ENCODE data around the gene CCDC82. TPM values are rescaled to one million over a fixed set of nuclear protein-coding genes. Genes with fewer than 3 reads are reported as not detected.

Gene CCDC82
- total and polyA plus RNA-seq, 2 donors (not counting 1 experiment from before 2014, with no cell fraction given), result 12.9 to 34.1 TPM

DNA sequence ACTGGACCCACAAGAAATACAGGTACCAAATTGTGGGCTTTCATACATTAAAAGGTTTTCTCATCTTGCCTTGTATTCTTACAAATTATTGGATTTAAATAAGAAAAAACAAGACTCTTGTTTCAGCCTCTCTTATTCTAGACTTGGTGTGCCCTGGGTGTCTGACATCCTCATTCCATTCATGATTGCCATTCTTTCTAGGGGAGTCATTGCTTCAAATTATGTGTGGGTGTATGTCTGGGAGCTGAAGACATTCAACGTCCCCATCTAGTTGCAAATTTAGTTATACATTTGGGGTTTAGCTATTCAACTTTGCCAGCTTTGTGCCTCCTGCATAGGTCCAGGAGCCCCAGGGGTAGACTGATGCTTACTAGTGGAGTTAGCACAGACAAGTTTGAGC lies 64.8 kb downstream of the CCDC82 start:
- H3K4me3 ChIP-seq (ENCODE audit: control extremely low read depth in 1 of 5, extremely low read depth in 1 of 5, insufficient read depth in 1 of 5, low read depth in 2 of 5, low read length in 4 of 5), result no peak overlapping the region
- no peaks in the 10 kb centered on the region for H3K9me3 ChIP-seq (ENCODE audit: control extremely low read depth in 1 of 3, control insufficient read depth in 2 of 3, insufficient read depth in 1 of 3, low read length in 2 of 3)
- peaks cover 0 to 5% of the 10 kb centered on the region in 2 donors for H3K4me1 ChIP-seq (ENCODE audit: control insufficient read depth in 2 of 2, insufficient read depth in 2 of 2, low read length in 2 of 2)
- H3K27ac Mint-ChIP-seq, result no peak overlapping the region
- H3K36me3 ChIP-seq (replicated peaks in 1 of 2; ENCODE audit: control extremely low read depth in 1 of 2, control insufficient read depth in 1 of 2, extremely low read depth in 1 of 2, insufficient read depth in 2 of 2, low read length in 1 of 2), result peaks cover 2 to 3% of the 10 kb centered on the region in 2 experiments
- intact Hi-C loops (cut with micrococcal nuclease), result no loop called here
- no peak overlapping the region for H3K4me3 Mint-ChIP-seq
- WGBS (ENCODE audit: insufficient coverage), result 100% methylated on average over 1 of the region's 1 CpG
- POLR2A ChIA-PET, result no interaction called here
- H3K79me2 ChIP-seq (ENCODE audit: control insufficient read depth, insufficient read depth, low read length), result peaks cover 90% of the 10 kb centered on the region
- ATAC-seq (ENCODE audit: low read depth) (no peak), DNase-seq (no peak)
- no peaks in the 10 kb centered on the region for H3K27me3 Mint-ChIP-seq
- H2AFZ ChIP-seq (ENCODE audit: insufficient read depth, low read depth, low read length, poor library complexity, severe bottlenecking), result no peak overlapping the region
- TF ChIP-seq EZH2 (IDR thresholded peaks at IDR 0.05; ENCODE audit: borderline replicate concordance, insufficient read depth, low read depth, low read length, poor library complexity, severe bottlenecking), result no peak
- TF ChIP-seq, protein P1, sequence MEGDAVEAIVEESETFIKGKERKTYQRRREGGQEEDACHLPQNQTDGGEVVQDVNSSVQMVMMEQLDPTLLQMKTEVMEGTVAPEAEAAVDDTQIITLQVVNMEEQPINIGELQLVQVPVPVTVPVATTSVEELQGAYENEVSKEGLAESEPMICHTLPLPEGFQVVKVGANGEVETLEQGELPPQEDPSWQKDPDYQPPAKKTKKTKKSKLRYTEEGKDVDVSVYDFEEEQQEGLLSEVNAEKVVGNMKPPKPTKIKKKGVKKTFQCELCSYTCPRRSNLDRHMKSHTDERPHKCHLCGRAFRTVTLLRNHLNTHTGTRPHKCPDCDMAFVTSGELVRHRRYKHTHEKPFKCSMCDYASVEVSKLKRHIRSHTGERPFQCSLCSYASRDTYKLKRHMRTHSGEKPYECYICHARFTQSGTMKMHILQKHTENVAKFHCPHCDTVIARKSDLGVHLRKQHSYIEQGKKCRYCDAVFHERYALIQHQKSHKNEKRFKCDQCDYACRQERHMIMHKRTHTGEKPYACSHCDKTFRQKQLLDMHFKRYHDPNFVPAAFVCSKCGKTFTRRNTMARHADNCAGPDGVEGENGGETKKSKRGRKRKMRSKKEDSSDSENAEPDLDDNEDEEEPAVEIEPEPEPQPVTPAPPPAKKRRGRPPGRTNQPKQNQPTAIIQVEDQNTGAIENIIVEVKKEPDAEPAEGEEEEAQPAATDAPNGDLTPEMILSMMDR (IDR thresholded peaks at IDR 0.05), result no peak
- no peak overlapping the region for H3K9ac ChIP-seq (ENCODE audit: low read length)
- peaks cover 24% of the 10 kb centered on the region for H4K20me1 ChIP-seq (ENCODE audit: control insufficient read depth, insufficient read depth, low read length, poor library complexity, severe bottlenecking)
- no peaks in the 10 kb centered on the region for H3K9me3 Mint-ChIP-seq (ENCODE audit: insufficient read depth)
- H3K27me3 ChIP-seq (replicated peaks in 1 of 4; ENCODE audit: control extremely low read depth in 1 of 4, control insufficient read depth in 3 of 4, insufficient read depth in 4 of 4, low read length in 3 of 4), result no peaks in the 10 kb centered on the region
- no peak overlapping the region for H3K4me2 ChIP-seq (replicated peaks; ENCODE audit: low read depth, low read length, poor library complexity, severe bottlenecking)
- no peak overlapping the region for H3K27ac ChIP-seq (ENCODE audit: low read length in 2 of 2)
- H3K4me1 Mint-ChIP-seq, result peaks cover 29% of the 10 kb centered on the region
- CTCF ChIA-PET, result interaction anchor here (1.3 to 1.4 kb wide), 2 partner anchors 17 to 18 kb away, joined by 3 to 9 read pairs; partner anchors contain the start of gene MAML2

DNA sequence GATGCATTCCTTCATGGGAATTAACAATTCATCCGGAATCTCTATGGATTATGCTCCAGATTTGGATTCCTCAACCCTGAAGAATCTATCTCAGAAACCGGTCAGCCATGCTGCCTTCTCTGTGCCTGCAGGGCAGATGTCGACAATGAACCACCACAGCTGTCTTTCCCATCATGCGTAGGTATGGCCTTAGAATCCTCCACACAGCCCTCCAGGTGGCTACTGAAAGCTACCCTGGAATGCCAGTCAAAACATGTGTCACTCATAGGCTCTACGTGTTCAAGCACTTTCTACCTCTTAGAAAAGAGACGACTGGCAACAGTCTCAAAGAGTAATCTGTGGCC lies 66.1 kb downstream of the CCDC82 start:
- Histone ChIP-seq H3K9ac (ENCODE audit: low read length) (no peak overlapping the region), H3K27ac (ENCODE audit: low read length in 2 of 2) (no peak overlapping the region), H3K9me3 (ENCODE audit: control extremely low read depth in 1 of 3, control insufficient read depth in 2 of 3, insufficient read depth in 1 of 3, low read length in 2 of 3) (no peaks in the 10 kb centered on the region), H4K20me1 (ENCODE audit: control insufficient read depth, insufficient read depth, low read length, poor library complexity, severe bottlenecking) (peaks cover 22% of the 10 kb centered on the region), H3K36me3 (replicated peaks in 1 of 2; ENCODE audit: control extremely low read depth in 1 of 2, control insufficient read depth in 1 of 2, extremely low read depth in 1 of 2, insufficient read depth in 2 of 2, low read length in 1 of 2) (no peaks in the 10 kb centered on the region), H3K79me2 (ENCODE audit: control insufficient read depth, insufficient read depth, low read length) (peaks cover 88% of the 10 kb centered on the region), H3K27me3 (replicated peaks in 1 of 4; ENCODE audit: control extremely low read depth in 1 of 4, control insufficient read depth in 3 of 4, insufficient read depth in 4 of 4, low read length in 3 of 4) (no peaks in the 10 kb centered on the region), H3K4me3 (ENCODE audit: control extremely low read depth in 1 of 5, extremely low read depth in 1 of 5, insufficient read depth in 1 of 5, low read depth in 2 of 5, low read length in 4 of 5) (no peak overlapping the region), H2AFZ (ENCODE audit: insufficient read depth, low read depth, low read length, poor library complexity, severe bottlenecking) (no peak overlapping the region), H3K4me2 (replicated peaks; ENCODE audit: low read depth, low read length, poor library complexity, severe bottlenecking) (no peak overlapping the region), H3K4me1 (ENCODE audit: control insufficient read depth in 2 of 2, insufficient read depth in 2 of 2, low read length in 2 of 2) (peaks cover 0 to 5% of the 10 kb centered on the region in 2 donors)
- H3K4me1 Mint-ChIP-seq, result peaks cover 24% of the 10 kb centered on the region
- no peaks in the 10 kb centered on the region for H3K9me3 Mint-ChIP-seq (ENCODE audit: insufficient read depth)
- DNase-seq (no peak), ATAC-seq (ENCODE audit: low read depth) (no peak)
- no peaks in the 10 kb centered on the region for H3K27me3 Mint-ChIP-seq
- intact Hi-C loops (cut with micrococcal nuclease), result no loop called here
- CTCF ChIA-PET, result interaction anchor here (1.3 kb wide), 1 partner anchor 19 kb away, joined by 6 read pairs; the partner anchor contains the start of gene MAML2
- no peak overlapping the region for H3K27ac Mint-ChIP-seq
- 97% methylated on average over 6 of the region's 6 CpGs for WGBS (ENCODE audit: insufficient coverage)
- no peak overlapping the region for H3K4me3 Mint-ChIP-seq
- TF ChIP-seq, protein P1 (IDR thresholded peaks at IDR 0.05), result no peak
- TF ChIP-seq EZH2 (IDR thresholded peaks at IDR 0.05; ENCODE audit: borderline replicate concordance, insufficient read depth, low read depth, low read length, poor library complexity, severe bottlenecking), result no peak
- POLR2A ChIA-PET, result interaction anchor here (0.7 kb wide), 1 partner anchor 16 kb away, joined by 5 read pairs; no protein-coding TSS in a partner anchor

Data from B cell (primary cell).